HG03066 (cell line): ENCODE results near the gene MED4.

Experiments
- ATAC-seq: cut with Tn5 transposase; IDR thresholded peaks from one replicate; pipeline ENCODE4 v1.9.1; 2021; ENCODE audit warnings: low read depth; ENCODE audit not compliant: unreplicated experiment

MED4 gene

DNA sequence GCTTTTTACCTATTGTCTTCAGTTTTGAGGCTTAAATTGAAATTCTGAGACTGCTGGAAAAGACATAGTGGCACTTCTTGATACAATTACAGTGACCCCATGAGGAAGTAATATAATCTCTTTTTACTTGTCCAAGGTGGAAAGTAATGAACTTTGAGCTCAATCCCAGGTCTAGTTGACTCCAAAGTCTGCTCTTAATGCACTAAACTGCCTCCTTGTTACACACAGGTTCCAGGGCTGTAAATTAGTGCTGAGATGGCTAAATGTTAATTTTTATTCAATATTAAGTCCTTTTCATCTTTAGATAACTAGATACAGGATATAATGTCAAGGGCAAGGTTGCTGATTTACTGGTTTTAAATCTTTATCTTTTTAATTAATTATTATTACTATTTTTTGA is 54.9 kb downstream of the MED4 start:
- no peak for ATAC-seq

DNA sequence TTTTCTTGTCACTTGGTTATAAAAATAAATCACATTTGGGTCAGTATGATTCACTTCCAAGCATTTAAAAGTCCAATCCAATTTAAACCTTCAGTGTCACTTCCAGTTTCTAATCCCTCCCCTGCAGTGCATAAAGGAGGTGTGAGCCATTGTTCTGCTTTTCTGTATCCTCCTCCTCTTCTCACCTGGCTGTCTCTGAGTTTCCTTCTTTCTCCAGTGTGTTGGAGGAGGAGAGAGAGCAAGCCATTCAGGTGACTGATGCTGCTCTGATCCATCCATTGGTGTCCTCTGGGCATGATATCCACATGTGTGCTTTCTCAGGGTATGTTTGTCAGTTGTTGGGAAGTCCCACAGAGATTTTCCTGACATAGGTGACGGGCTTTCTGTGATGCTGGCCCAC is 56.1 kb downstream of the MED4 start:
- ATAC-seq = no peak

DNA sequence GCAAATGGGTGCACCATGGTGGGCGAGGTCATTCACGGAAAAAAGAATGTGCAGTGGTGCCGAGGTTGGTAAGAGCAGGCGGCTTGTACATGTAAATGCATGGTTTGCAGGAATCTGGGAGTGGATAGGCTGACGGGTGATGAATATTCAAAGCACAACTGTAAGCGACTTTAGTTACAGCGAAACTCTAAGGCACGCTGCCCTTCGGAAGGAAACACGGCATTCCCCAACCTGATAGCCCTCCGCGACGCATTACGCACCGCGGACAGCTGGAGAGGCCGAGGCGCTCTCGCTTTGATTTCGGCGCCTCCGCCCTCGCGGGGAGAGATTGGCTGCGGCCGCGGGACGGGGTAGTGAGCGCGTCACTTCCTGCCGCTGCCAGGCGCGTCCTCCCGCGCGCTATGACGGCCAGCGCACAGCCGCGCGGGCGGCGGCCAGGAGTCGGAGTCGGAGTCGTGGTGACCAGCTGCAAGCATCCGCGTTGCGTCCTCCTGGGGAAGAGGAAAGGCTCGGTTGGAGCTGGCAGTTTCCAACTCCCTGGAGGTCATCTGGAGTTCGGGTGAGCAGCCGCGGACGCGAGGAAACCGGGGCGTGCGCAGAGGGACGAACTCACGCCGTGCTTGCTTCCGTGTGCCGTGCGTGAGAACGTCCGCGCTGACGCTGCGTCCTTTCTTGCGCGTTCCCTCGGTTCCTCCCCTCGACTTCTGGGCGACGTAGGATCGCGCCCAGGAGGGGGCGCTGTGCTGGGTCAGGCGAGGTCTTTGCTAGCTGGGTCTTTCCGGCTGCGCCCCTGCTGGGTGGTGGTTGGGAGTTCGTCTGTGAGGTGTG is 57.3 kb downstream of the MED4 start, which contains the start of gene NUDT15:
NUDT15 (plus strand) TSS at position 381 of the 828 bp plus-strand sequence; CDS start at position 402, 21 bp downstream.
- ATAC-seq = peak; percentile 93

DNA sequence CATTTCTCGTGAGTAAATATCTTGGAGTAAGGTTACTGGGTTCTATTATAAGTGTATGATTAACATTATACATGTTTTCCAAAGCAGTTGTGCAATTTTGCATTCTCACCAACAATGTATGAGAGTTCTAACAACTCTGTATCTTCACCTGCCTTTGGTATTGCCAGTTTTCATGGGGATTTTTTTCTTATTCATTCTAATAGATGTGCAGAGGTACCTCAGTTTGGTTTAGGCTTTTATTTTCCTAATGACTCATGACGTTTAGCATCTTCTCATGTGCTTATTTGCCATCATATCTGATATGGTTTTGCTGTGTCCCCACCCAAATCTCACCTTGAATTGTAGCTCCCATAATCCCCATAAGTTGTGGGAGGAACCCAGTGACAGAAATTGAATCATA is 65.0 kb downstream of the MED4 start:
- no peak for ATAC-seq

DNA sequence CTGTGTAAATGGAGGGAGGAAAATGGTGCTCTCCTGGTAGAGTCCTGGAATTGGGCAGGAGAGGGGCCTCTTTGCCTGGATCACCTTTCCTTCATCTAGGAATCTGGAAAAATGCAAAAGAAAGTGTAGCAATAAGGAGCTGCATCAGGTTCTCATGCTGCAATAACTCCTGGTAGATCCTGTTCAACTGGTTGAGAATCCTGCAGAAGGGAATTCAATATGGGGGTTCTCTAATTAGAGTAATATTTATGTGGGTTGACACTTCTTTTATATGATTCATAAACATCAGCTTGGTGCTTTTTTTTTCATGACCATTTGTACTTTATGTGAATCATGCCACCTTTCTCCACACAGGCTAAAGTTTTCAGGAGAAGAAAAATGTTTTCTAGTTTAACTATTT is 66.8 kb downstream of the MED4 start:
- ATAC-seq = no peak
